Lower lobe of right lung (tissue), 2 donors: ENCODE data around the gene HPCAL4. TPM values are rescaled to one million over a fixed set of nuclear protein-coding genes. Genes with fewer than 3 reads are reported as not detected.

Source experiments
- ATAC-seq, 2 donors: fragments of 200-7000 bp; cut with Tn5 transposase; one replicate each; pipeline ENCODE4 v1.9.1; 2020 to 2022; ENCODE audit warnings: mild to moderate bottlenecking in 2 of 2, moderate library complexity in 2 of 2
- DNase-seq: peaks from one replicate; pipeline ENCODE4 v3.0.0-alpha.2; 2020
- H3K27ac ChIP-seq: fragments of 200-600 bp; one replicate; pipeline ENCODE4 v1.8.0; 2022
- H3K27me3 ChIP-seq: fragments of 200-600 bp; one replicate; pipeline ENCODE4 v1.8.0; 2022; ENCODE audit warnings: low read depth
- H3K36me3 ChIP-seq: fragments of 200-600 bp; one replicate; pipeline ENCODE4 v1.8.0; 2022; ENCODE audit warnings: mild to moderate bottlenecking
- H3K4me1 ChIP-seq: fragments of 200-600 bp; one replicate; pipeline ENCODE4 v1.8.0; 2022
- H3K4me3 ChIP-seq: fragments of 200-600 bp; one replicate; pipeline ENCODE4 v1.8.0; 2022; ENCODE audit warnings: mild to moderate bottlenecking
- H3K9me3 ChIP-seq: fragments of 200-600 bp; one replicate; pipeline ENCODE4 v1.8.0; 2022
- intact Hi-C: fragments of 100-400 bp; cut with DNase I; formaldehyde crosslinking; loops from one replicate; pipeline ENCODE4 v1.11.0; 2022
- total RNA-seq: library from RNA; stranded (reverse); fragmentation: NEBNext Ultra II Directional; extraction: Animal tissue kit (Norgen Biotek cat#: 25700); gene quantifications from one replicate; pipeline ENCODE4 v1.2.1, GENCODE V29; 2021
- TF ChIP-seq, protein P1 (sequence below): fragments of 200-600 bp; IDR thresholded peaks from one replicate; pipeline ENCODE4 v1.8.0; 2022; ENCODE audit warnings: antibody characterized with exemption, mild to moderate bottlenecking
- donor health status: DM: no; HTN: yes; CAD: no; lungs with severe emphysema.

The HPCAL4 gene
- total RNA-seq, 1 donor from 2014 or later = 0.41 TPM

DNA sequence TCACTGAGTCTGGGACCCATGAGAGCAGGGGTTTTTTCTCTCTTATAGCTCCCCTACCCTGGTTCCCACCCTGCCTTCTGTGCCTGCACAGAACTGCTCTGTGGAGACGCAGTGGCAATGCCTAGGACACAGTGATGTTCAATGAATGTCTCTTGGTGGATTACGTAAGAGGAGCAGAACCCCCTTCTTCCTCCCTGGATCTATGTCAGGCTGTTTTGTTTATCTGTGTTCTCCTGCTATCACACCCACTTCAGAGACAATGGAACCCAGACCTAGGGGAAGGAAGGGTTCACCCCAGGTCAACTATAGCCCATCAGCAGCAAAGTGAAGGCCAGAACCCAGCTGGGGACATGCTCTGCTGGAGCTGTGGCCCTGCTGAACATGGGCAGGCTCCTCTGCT, 2.0 kb downstream of the HPCAL4 start:
- Histone ChIP-seq H3K27ac (no peak overlapping the region), H3K27me3 (peaks cover 46% of the 10 kb centered on the region), H3K4me3 (no peak overlapping the region), H3K36me3 (no peaks in the 10 kb centered on the region), H3K4me1 (peaks cover 22% of the 10 kb centered on the region), H3K9me3 (no peaks in the 10 kb centered on the region)
- TF ChIP-seq, protein P1, sequence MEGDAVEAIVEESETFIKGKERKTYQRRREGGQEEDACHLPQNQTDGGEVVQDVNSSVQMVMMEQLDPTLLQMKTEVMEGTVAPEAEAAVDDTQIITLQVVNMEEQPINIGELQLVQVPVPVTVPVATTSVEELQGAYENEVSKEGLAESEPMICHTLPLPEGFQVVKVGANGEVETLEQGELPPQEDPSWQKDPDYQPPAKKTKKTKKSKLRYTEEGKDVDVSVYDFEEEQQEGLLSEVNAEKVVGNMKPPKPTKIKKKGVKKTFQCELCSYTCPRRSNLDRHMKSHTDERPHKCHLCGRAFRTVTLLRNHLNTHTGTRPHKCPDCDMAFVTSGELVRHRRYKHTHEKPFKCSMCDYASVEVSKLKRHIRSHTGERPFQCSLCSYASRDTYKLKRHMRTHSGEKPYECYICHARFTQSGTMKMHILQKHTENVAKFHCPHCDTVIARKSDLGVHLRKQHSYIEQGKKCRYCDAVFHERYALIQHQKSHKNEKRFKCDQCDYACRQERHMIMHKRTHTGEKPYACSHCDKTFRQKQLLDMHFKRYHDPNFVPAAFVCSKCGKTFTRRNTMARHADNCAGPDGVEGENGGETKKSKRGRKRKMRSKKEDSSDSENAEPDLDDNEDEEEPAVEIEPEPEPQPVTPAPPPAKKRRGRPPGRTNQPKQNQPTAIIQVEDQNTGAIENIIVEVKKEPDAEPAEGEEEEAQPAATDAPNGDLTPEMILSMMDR = no peak
- intact Hi-C loops = no loop called here
- ATAC-seq (no peak), DNase-seq (no peak)

DNA sequence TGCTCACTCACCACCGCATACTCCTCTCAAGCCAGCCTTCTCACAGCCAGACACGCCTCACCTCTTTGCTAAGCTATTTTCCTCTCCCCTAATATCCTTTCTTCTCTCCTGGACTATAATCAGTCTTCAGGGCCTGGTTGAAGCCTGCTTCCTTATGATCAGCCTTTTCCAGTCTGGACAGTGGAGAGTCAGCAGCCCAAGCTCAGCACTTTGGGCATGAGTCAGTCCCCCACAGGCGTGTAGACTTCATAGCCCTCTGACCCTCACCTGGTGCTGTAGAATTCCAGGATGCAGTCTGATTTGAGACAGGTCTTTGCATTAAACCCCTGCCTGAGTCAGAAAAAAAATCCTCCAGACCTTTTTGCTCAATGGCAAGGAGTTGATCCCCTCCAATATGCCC, 2.5 kb downstream of the HPCAL4 start:
- H3K4me1 ChIP-seq = peaks cover 22% of the 10 kb centered on the region
- TF ChIP-seq, protein P1 = no peak
- H3K4me3 ChIP-seq = no peak overlapping the region
- no peaks in the 10 kb centered on the region for H3K9me3 ChIP-seq
- no peaks in the 10 kb centered on the region for H3K36me3 ChIP-seq
- DNase-seq = no peak
- peaks cover 49% of the 10 kb centered on the region for H3K27me3 ChIP-seq
- no peak for ATAC-seq
- intact Hi-C loops = no loop called here
- no peak overlapping the region for H3K27ac ChIP-seq

DNA sequence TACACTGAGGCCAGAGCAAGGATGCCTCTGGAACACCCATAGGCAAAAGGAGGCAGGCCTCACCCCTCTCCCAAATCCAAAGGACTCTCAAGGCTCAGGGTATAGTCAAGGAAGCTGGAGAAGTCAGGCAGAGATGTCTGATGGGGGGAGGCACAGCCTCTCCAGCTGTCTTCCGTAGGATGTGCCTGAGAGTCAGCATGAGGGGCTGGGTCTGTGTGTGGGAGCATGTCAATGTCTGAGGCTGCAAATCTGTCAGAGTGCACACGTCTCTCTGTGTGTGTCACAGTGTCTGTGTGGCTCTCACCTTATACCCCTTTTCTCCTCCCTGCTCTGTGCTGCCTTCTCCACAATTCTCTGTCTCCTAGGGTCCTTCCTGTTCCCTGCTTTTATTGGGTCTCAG, 4.0 kb downstream of the HPCAL4 start:
- TF ChIP-seq, protein P1 = no peak
- Histone ChIP-seq H3K4me3 (no peak overlapping the region), H3K27me3 (peaks cover 54% of the 10 kb centered on the region), H3K4me1 (peaks cover 16% of the 10 kb centered on the region), H3K9me3 (no peaks in the 10 kb centered on the region), H3K36me3 (no peaks in the 10 kb centered on the region), H3K27ac (no peak overlapping the region)
- intact Hi-C loops = no loop called here
- DNase-seq = no peak
- ATAC-seq = no peak

DNA sequence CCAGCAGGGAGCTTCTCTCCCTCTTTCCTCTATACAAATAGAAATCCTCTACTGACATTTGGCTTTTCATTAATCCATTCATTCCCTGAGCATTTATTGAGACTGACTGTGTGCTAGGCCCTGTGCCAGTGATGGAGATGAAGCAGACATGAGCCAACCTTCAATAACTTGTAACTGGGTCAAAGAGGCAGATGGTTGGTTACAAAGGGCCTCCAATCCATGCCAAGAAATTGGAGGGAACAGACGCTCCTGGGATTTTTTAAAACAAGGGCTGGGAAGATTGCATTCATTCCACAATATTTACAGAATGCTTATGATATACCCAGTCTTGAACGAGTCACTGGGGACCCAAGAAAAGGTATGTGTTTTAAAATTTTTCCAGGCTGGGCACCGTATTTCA, 6.2 kb downstream of the HPCAL4 start:
- intact Hi-C loops = no loop called here
- no peak for ATAC-seq
- Histone ChIP-seq H3K27me3 (peaks cover 39% of the 10 kb centered on the region), H3K4me1 (no peaks in the 10 kb centered on the region), H3K36me3 (no peaks in the 10 kb centered on the region), H3K4me3 (no peak overlapping the region), H3K27ac (no peak overlapping the region), H3K9me3 (no peaks in the 10 kb centered on the region)
- TF ChIP-seq, protein P1 = no peak
- no peak for DNase-seq

DNA sequence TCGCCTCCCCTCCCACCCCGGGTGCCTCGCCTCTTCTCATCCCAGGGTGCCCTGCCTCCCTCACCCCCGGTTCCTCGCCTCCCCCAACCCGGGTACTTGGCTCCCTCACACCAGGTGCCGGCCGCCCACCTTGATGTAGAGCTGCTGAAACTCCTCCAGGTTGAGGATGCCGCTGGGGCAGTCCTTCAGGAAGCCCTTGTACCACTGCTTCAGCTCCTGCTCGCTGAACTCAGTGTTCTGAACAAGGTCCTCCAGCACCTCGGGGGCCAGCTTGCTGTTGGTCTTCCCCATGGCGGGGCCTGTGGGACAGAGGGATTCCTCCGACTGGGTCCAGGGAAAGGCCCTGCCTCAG, 6.9 kb downstream of the HPCAL4 start:
- peaks cover 33% of the 10 kb centered on the region for H3K27me3 ChIP-seq
- intact Hi-C loops = no loop called here
- TF ChIP-seq, protein P1 = no peak

More for the DNA sequence above, 6.9 kb downstream of the HPCAL4 start:
- Histone ChIP-seq H3K27ac (no peak overlapping the region), H3K4me3 (no peak overlapping the region), H3K9me3 (no peaks in the 10 kb centered on the region), H3K4me1 (no peaks in the 10 kb centered on the region), H3K36me3 (no peaks in the 10 kb centered on the region)
- ATAC-seq = no peak
- DNase-seq = no peak
